Transverse colon (tissue), 4 donors: ENCODE measurements around the gene HELZ. TPM values are rescaled to one million over a fixed set of nuclear protein-coding genes. Genes with fewer than 3 reads are reported as not detected.

Source experiments
- DNase-seq: peaks from one replicate; pipeline ENCODE4 v3.0.0-alpha.2; 2019
- H3K27ac ChIP-seq, 4 donors: fragments of 200-600 bp; sonication (generic); 2 replicates each; pipeline ENCODE4 v1.5.1; 2016 to 2018; ENCODE audit warnings: inconsistent platforms in 4 of 4
- H3K27me3 ChIP-seq: fragments of 200-600 bp; sonication (generic); 2 replicates; pipeline ENCODE4 v1.5.1; 2017; ENCODE audit warnings: inconsistent platforms
- H3K36me3 ChIP-seq, 4 donors: fragments of 200-600 bp; sonication (generic); 2 replicates each; pipeline ENCODE4 v1.5.1; 2017 to 2019; ENCODE audit warnings: inconsistent platforms in 4 of 4
- H3K4me1 ChIP-seq, 4 donors: fragments of 200-600 bp; sonication (generic); 2 replicates each; pipeline ENCODE4 v1.5.1; 2017 to 2020; ENCODE audit warnings: inconsistent platforms in 4 of 4
- H3K4me3 ChIP-seq, 4 donors: fragments of 200-600 bp; sonication (generic); 1 replicate in 1 of 4; 2 replicates in 3 of 4; pipeline versions ENCODE4 v1.5.1 to v1.6.1; 2017 to 2019; ENCODE audit warnings: inconsistent platforms in 4 of 4
- H3K9me3 ChIP-seq, 2 donors: fragments of 200-600 bp; sonication (generic); 2 replicates each; pipeline ENCODE4 v1.5.1; 2017 to 2019; ENCODE audit warnings: inconsistent platforms in 2 of 2
- CTCF ChIP-seq, 5 experiments: fragments of 200-600 bp in 3 of 5; fragments of 450-650 bp in 2 of 5; sonication (generic) in 3 of 5; IDR thresholded peaks; 1 replicate in 2 of 5; 2 replicates in 3 of 5; pipeline ENCODE4 v1.5.1; 2016 to 2017; ENCODE audit warnings: antibody characterized with exemption in 5 of 5, inconsistent platforms in 3 of 5, mild to moderate bottlenecking in 2 of 5, moderate library complexity in 1 of 5
- EP300 ChIP-seq: sonication (generic); formaldehyde crosslinking; IDR thresholded peaks from one replicate; pipeline ENCODE4 v1.6.1; 2017; ENCODE audit warnings: antibody characterized with exemption, low read depth
- POLR2A ChIP-seq: fragments of 450-650 bp; IDR thresholded peaks from one replicate; pipeline ENCODE4 v1.6.1; 2016; ENCODE audit warnings: antibody characterized with exemption, mild to moderate bottlenecking, moderate library complexity
- POLR2AphosphoS5 ChIP-seq, 3 donors: sonication (generic); formaldehyde crosslinking; IDR thresholded peaks; one replicate each; pipeline ENCODE4 v1.6.1; 2016; ENCODE audit warnings: antibody characterized with exemption in 3 of 3
- WGBS, 2 donors: methylation state at CpG; one replicate each; pipeline ENCODE4 v1.1.5; 2018; ENCODE audit warnings: low coverage in 1 of 2; 5-methylcytosine and 5-hydroxymethylcytosine counted together
- in situ Hi-C, 4 donors: fragments of 200-750 bp; cut with MboI; loops; one replicate each; pipeline versions ENCODE4 v1.15.0 to v1.15.1; 2017; ENCODE audit warnings: low sequenced_read_pairs in 3 of 4, low pct_ligation_motif_present in 1 of 4, low pct_unique_long_range_greater_than_20kb in 1 of 4
- intact Hi-C: fragments of 100-400 bp; cut with DNase I; formaldehyde crosslinking; loops from one replicate; pipeline ENCODE4 v1.15.1; 2023; ENCODE audit warnings: low total_unique reads
- total RNA-seq, 4 donors: library from RNA; depleted of rRNA; stranded (reverse); fragments of >200 nt; gene quantifications; one replicate each; pipeline ENCODE4 v1.1.0, GENCODE V29; 2016

HELZ gene
- total RNA-seq, 4 donors from 2014 or later: 31.8 to 126 (median 56.0) TPM

GRCh38 chr17:67177732-67178131 lies 67.3 kb downstream of the HELZ start:
- Histone ChIP-seq H3K9me3 (no peaks in the 10 kb centered on the region), H3K4me3 (no peak overlapping the region), H3K4me1 (no peaks in the 10 kb centered on the region), H3K27ac (no peak overlapping the region), H3K27me3 (no peaks in the 10 kb centered on the region), H3K36me3 (peaks cover 0 to 20% (median 0%) of the 10 kb centered on the region in 4 donors)
- in situ Hi-C loops: no loop called here
- no peak for DNase-seq
- TF ChIP-seq POLR2A (no peak), EP300 (no peak), POLR2AphosphoS5 (IDR thresholded peaks at IDR 0.05) (no peak), CTCF (IDR thresholded peaks at IDR 0.05) (no peak)
- intact Hi-C loops: no loop called here

- Histone ChIP-seq H3K4me3 (no peak overlapping the region), H3K27me3 (no peaks in the 10 kb centered on the region), H3K27ac (no peak overlapping the region), H3K36me3 (peaks cover 0 to 20% (median 0%) of the 10 kb centered on the region in 4 donors), H3K4me1 (no peaks in the 10 kb centered on the region), H3K9me3 (no peaks in the 10 kb centered on the region)
- in situ Hi-C loops (loop anchor here in 1 of 4 donors (25.0 kb wide), 2 partner anchors 262 to 437 kb away; no protein-coding TSS in a partner anchor), intact Hi-C loops (no loop called here)
- TF ChIP-seq POLR2AphosphoS5 (IDR thresholded peaks at IDR 0.05): no peak
- 100% methylated on average over 5 of the region's 5 CpGs; no CpG with 5 or more reads in 1 of the 2 donors for WGBS, 2 donors
- no peak for DNase-seq
Measured at GRCh38 chr17:67174190-67174589, 70.8 kb downstream of the HELZ start.

GRCh38 chr17:67171560-67171959 lies 73.4 kb downstream of the HELZ start:
- WGBS, 2 donors: 91 to 93% methylated on average over 4 of the region's 4 CpGs
- Histone ChIP-seq H3K36me3 (peaks cover 0 to 10% (median 0%) of the 10 kb centered on the region in 4 donors), H3K9me3 (no peaks in the 10 kb centered on the region), H3K4me3 (no peak overlapping the region), H3K27me3 (no peaks in the 10 kb centered on the region), H3K27ac (no peak overlapping the region), H3K4me1 (no peaks in the 10 kb centered on the region)
- in situ Hi-C loops (loop anchor here in 1 of 4 donors (25.0 kb wide), 2 partner anchors 259 to 434 kb away; no protein-coding TSS in a partner anchor), intact Hi-C loops (no loop called here)
- TF ChIP-seq POLR2AphosphoS5 (IDR thresholded peaks at IDR 0.05) (no peak), POLR2A (no peak), EP300 (no peak), CTCF (IDR thresholded peaks at IDR 0.05) (no peak)
- no peak for DNase-seq

- no peaks in the 10 kb centered on the region for H3K9me3 ChIP-seq
- H3K36me3 ChIP-seq: peaks cover 0 to 38% (median 8%) of the 10 kb centered on the region in 4 donors
- no peak for DNase-seq
- WGBS, 2 donors: 96 to 100% methylated on average over 1 to 4 of the region's 4 CpGs
- in situ Hi-C loops: loop anchor here in 1 of 4 donors (25.0 kb wide), 2 partner anchors 256 to 431 kb away; no protein-coding TSS in a partner anchor
- no peaks in the 10 kb centered on the region for H3K27me3 ChIP-seq
- H3K4me3 ChIP-seq: no peak overlapping the region
- no peak overlapping the region for H3K27ac ChIP-seq
- TF ChIP-seq POLR2A (no peak), EP300 (no peak), CTCF (IDR thresholded peaks at IDR 0.05) (no peak), POLR2AphosphoS5 (IDR thresholded peaks at IDR 0.05) (no peak)
- H3K4me1 ChIP-seq: no peaks in the 10 kb centered on the region
- intact Hi-C loops: no loop called here
Measured at GRCh38 chr17:67168496-67168895, 76.5 kb downstream of the HELZ start.

GRCh38 chr17:67165201-67165600 lies 79.8 kb downstream of the HELZ start:
- H3K27ac ChIP-seq: no peak overlapping the region
- no peak overlapping the region for H3K4me3 ChIP-seq
- no peak for DNase-seq
- TF ChIP-seq POLR2A (no peak), POLR2AphosphoS5 (IDR thresholded peaks at IDR 0.05) (no peak), EP300 (no peak), CTCF (IDR thresholded peaks at IDR 0.05) (no peak)
- 50 to 79% methylated on average over 2 to 6 of the region's 6 CpGs for WGBS, 2 donors
- H3K4me1 ChIP-seq: no peaks in the 10 kb centered on the region
- no peaks in the 10 kb centered on the region for H3K27me3 ChIP-seq
- intact Hi-C loops: no loop called here
- in situ Hi-C loops: loop anchor here in 1 of 4 donors (25.0 kb wide), 2 partner anchors 253 to 428 kb away; no protein-coding TSS in a partner anchor
- no peaks in the 10 kb centered on the region for H3K9me3 ChIP-seq
- peaks cover 0 to 46% (median 14%) of the 10 kb centered on the region in 4 donors for H3K36me3 ChIP-seq
